ENCODE measurements around the gene KIAA1614.

KIAA1614 gene

GRCh38 chr1:180926164-180926981, 13.7 kb downstream of the KIAA1614 start:
- Mint-ChIP-seq H3K36me3 (no peaks in the 10 kb centered on the region), H3K9me3 (ENCODE audit: low read depth) (no peaks in the 10 kb centered on the region), H3K4me1 (ENCODE audit: low read depth) (peaks cover 5% of the 10 kb centered on the region), H3K27me3 (no peaks in the 10 kb centered on the region), H3K4me3 (no peak overlapping the region), H3K27ac (no peak overlapping the region)

- H3K27ac Mint-ChIP-seq = no peak overlapping the region
- H3K4me3 Mint-ChIP-seq = no peak overlapping the region
- H3K4me1 Mint-ChIP-seq (ENCODE audit: low read depth) = peaks cover 5% of the 10 kb centered on the region
- H3K36me3 Mint-ChIP-seq = no peaks in the 10 kb centered on the region
- H3K27me3 Mint-ChIP-seq = no peaks in the 10 kb centered on the region
- no peaks in the 10 kb centered on the region for H3K9me3 Mint-ChIP-seq (ENCODE audit: low read depth)
Measured at GRCh38 chr1:180927348-180927747, 14.7 kb downstream of the KIAA1614 start.

GRCh38 chr1:180927841-180928240, 15.1 kb downstream of the KIAA1614 start:
- H3K9me3 Mint-ChIP-seq (ENCODE audit: low read depth) = no peaks in the 10 kb centered on the region

GRCh38 chr1:180928331-180929230, 15.9 kb downstream of the KIAA1614 start:
- Mint-ChIP-seq H3K9me3 (ENCODE audit: low read depth) (no peaks in the 10 kb centered on the region), H3K36me3 (no peaks in the 10 kb centered on the region), H3K4me3 (no peak overlapping the region), H3K27ac (no peak overlapping the region), H3K27me3 (no peaks in the 10 kb centered on the region), H3K4me1 (ENCODE audit: low read depth) (peaks cover 5% of the 10 kb centered on the region)

More at GRCh38 chr1:180927841-180928240, 15.1 kb downstream of the KIAA1614 start:
- no peak overlapping the region for H3K4me3 Mint-ChIP-seq
- H3K27ac Mint-ChIP-seq = no peak overlapping the region
- no peaks in the 10 kb centered on the region for H3K27me3 Mint-ChIP-seq
- H3K4me1 Mint-ChIP-seq (ENCODE audit: low read depth) = peaks cover 5% of the 10 kb centered on the region
- no peaks in the 10 kb centered on the region for H3K36me3 Mint-ChIP-seq

- Mint-ChIP-seq H3K27ac (no peak overlapping the region), H3K4me1 (ENCODE audit: low read depth) (peaks cover 5% of the 10 kb centered on the region), H3K36me3 (no peaks in the 10 kb centered on the region), H3K4me3 (no peak overlapping the region), H3K27me3 (no peaks in the 10 kb centered on the region), H3K9me3 (ENCODE audit: low read depth) (no peaks in the 10 kb centered on the region)
Measured at GRCh38 chr1:180929389-180929788, 16.7 kb downstream of the KIAA1614 start.

- Mint-ChIP-seq H3K27ac (no peak overlapping the region), H3K4me1 (ENCODE audit: low read depth) (peaks cover 8% of the 10 kb centered on the region), H3K36me3 (peaks cover 2% of the 10 kb centered on the region), H3K9me3 (ENCODE audit: low read depth) (no peaks in the 10 kb centered on the region), H3K27me3 (peaks cover 3% of the 10 kb centered on the region), H3K4me3 (no peak overlapping the region)
Measured at GRCh38 chr1:180930687-180931086, 18.0 kb downstream of the KIAA1614 start.

- Mint-ChIP-seq H3K27me3 (peaks cover 3% of the 10 kb centered on the region), H3K4me3 (no peak overlapping the region), H3K4me1 (ENCODE audit: low read depth) (peaks cover 5% of the 10 kb centered on the region), H3K9me3 (ENCODE audit: low read depth) (no peaks in the 10 kb centered on the region), H3K27ac (no peak overlapping the region), H3K36me3 (peaks cover 2% of the 10 kb centered on the region)
Measured at GRCh38 chr1:180931529-180931928, 18.8 kb downstream of the KIAA1614 start.

GRCh38 chr1:180932378-180932777, 19.7 kb downstream of the KIAA1614 start:
- no peak overlapping the region for H3K27ac Mint-ChIP-seq
- H3K4me1 Mint-ChIP-seq (ENCODE audit: low read depth) = peaks cover 3% of the 10 kb centered on the region
- H3K9me3 Mint-ChIP-seq (ENCODE audit: low read depth) = no peaks in the 10 kb centered on the region
- peaks cover 3% of the 10 kb centered on the region for H3K27me3 Mint-ChIP-seq
- no peak overlapping the region for H3K4me3 Mint-ChIP-seq
- H3K36me3 Mint-ChIP-seq = peaks cover 2% of the 10 kb centered on the region

GRCh38 chr1:180933141-180933540, 20.4 kb downstream of the KIAA1614 start:
- H3K9me3 Mint-ChIP-seq (ENCODE audit: low read depth) = no peaks in the 10 kb centered on the region
- no peak overlapping the region for H3K27ac Mint-ChIP-seq
- H3K36me3 Mint-ChIP-seq = peaks cover 2% of the 10 kb centered on the region
- peaks cover 3% of the 10 kb centered on the region for H3K4me1 Mint-ChIP-seq (ENCODE audit: low read depth)
- no peak overlapping the region for H3K4me3 Mint-ChIP-seq
- peaks cover 3% of the 10 kb centered on the region for H3K27me3 Mint-ChIP-seq

GRCh38 chr1:180934563-180934962, 21.9 kb downstream of the KIAA1614 start:
- Mint-ChIP-seq H3K36me3 (peaks cover 2% of the 10 kb centered on the region), H3K27ac (no peak overlapping the region), H3K9me3 (ENCODE audit: low read depth) (no peaks in the 10 kb centered on the region), H3K27me3 (peaks cover 3% of the 10 kb centered on the region), H3K4me1 (ENCODE audit: low read depth) (peaks cover 3% of the 10 kb centered on the region), H3K4me3 (no peak overlapping the region)

GRCh38 chr1:180935326-180936109, 22.8 kb downstream of the KIAA1614 start:
- Mint-ChIP-seq H3K36me3 (peaks cover 2% of the 10 kb centered on the region), H3K4me3 (no peak overlapping the region), H3K4me1 (ENCODE audit: low read depth) (peaks cover 5% of the 10 kb centered on the region), H3K9me3 (ENCODE audit: low read depth) (no peaks in the 10 kb centered on the region), H3K27me3 (peaks cover 3% of the 10 kb centered on the region), H3K27ac (no peak overlapping the region)

GRCh38 chr1:180936110-180937011, 23.7 kb downstream of the KIAA1614 start:
- Mint-ChIP-seq H3K9me3 (ENCODE audit: low read depth) (no peaks in the 10 kb centered on the region), H3K27ac (no peak overlapping the region), H3K4me3 (no peak overlapping the region), H3K4me1 (ENCODE audit: low read depth) (peaks cover 5% of the 10 kb centered on the region), H3K27me3 (peaks cover 3% of the 10 kb centered on the region), H3K36me3 (peaks cover 2% of the 10 kb centered on the region)

- peaks cover 5% of the 10 kb centered on the region for H3K4me1 Mint-ChIP-seq (ENCODE audit: low read depth)
- no peak overlapping the region for H3K27ac Mint-ChIP-seq
- H3K4me3 Mint-ChIP-seq = no peak overlapping the region
- no peaks in the 10 kb centered on the region for H3K9me3 Mint-ChIP-seq (ENCODE audit: low read depth)
- H3K36me3 Mint-ChIP-seq = peaks cover 2% of the 10 kb centered on the region
- H3K27me3 Mint-ChIP-seq = peaks cover 3% of the 10 kb centered on the region
Measured at GRCh38 chr1:180937012-180937372, 24.3 kb downstream of the KIAA1614 start.
